ENCODE data around the gene RTN4RL1.
"Not testable (repeated sequence)": the region's sequence is repeated elsewhere in the genome, so short reads cannot be mapped to it uniquely, and the experiment has no call there.

Gene RTN4RL1

DNA sequence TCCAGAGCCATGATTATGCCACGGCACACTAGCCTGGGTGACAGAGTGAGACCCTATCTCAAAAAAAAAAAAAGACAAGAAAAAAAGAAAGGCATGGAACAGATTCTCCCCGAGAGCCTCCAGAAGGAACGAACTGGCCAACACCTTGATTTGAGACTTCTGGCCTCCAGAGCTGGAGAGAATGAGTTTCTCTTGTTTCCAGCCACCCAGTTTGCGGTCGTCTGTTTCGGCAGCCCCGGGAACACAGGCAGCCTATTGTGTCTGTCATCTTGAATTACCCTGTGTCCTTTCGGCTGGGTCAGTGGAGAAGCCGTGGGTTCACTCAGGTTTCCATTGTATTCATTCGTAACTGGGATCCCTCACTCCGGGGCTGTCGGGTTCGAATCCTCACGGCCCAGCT lies 111.4 kb downstream of the RTN4RL1 start:
- DNase-seq, result no peak

DNA sequence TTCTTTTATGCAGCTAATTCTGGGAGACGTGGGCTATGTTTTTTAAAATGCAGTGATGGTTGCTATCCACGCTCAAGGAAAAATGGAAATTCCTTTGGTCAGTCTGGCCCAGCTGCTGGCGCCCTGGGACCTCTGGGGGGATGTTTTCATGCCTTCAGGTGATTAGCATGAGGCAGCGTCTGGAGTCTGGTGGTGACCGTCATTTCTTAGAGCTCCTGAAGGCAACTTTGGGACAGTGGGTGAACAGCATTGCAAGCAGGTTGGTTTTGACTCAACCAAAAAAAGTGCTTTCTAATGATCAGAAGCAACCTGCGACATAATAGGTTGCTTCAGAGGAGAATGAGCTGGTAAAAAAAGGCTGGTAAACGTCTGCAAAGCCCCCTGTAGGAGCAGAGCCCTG lies 113.0 kb downstream of the RTN4RL1 start:
- no peak for DNase-seq

DNA sequence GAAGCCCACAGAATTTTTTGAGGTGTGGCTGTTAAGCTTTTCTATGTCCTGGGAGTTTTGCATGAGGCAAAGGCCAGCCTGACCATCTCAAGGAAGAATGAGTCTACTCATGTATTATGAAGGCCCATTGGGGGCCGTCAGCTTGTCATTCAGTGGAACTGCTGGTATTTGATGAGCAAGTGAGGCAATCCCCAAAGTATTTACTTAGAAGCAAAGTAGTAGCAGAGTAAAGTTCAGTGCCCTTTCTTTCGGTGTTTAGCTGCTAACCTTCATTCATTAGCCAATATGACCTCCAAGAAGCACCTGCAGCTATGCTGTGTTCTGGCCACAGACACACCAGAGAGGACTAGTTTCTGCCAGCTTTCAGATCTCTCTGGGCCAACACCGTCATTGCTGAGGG lies 115.1 kb downstream of the RTN4RL1 start:
- DNase-seq, result no peak

DNA sequence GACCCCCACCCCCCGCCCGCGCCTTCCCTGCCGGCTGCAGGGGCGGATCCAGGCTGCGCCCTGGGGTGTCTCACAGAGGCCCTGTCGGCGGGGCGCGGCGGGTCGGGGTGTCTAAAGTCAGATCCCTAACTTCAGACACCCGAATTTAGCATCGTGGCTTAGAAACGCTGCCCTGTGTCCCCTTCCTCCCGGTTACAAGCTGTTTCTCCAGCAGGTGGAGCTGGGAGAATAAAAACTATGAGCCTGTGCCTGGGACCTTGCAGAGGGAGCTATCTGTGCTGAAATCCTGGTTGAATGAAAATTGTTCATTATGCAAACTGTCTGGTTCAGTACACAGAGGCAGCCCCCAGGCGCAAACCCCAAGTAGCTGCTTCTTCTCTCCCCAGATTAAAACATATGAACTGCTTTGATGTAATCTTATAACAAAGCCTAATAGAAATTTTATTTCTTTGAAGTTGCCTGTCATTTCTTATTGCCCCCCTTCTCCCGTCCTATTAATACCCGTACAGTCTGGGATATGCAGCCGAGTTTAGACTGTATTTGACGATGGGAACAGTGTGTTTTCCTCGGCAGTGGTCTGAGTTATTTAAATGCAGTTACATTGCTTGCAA lies 116.3 kb downstream of the RTN4RL1 start:
- peak; percentile 83 for DNase-seq

DNA sequence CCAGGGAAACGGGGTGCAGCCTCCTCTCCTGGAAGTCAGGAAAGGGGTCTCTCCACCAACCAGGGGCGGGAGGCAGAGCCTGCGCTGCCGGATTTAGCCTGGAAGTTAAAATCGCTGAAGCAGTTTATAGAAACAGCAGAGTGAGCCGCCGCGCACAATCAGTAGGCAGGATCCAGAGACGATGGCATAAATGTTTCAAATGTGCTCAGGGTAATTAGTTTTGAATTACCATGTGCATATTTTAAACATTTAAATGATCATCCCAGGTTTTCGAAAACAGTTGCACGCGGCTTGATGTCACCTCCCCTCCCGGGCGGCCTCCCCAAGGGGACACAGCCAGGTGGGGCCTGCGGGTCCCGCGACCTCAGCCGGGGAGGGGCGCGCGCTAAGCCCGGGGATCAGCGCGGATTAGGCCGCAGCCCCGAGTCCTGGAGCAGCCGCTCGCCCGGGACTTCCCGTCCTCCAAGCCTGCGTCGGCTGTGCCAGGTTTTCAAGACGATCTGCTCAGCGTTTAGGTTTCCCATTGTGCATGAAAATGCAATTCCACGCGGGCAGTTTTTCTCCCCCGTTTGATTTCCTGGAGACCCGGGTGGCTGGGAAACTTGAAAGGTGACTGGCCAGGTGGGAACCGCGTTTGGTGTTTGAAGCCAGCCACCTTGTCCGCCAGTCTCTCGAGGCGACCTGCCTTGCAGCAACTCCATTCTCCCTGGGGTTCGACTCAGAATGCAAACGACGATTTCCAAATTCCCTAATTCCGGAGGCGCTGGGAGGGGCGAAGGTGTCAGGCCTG lies 117.0 kb downstream of the RTN4RL1 start:
- peak; percentile 37 for DNase-seq

DNA sequence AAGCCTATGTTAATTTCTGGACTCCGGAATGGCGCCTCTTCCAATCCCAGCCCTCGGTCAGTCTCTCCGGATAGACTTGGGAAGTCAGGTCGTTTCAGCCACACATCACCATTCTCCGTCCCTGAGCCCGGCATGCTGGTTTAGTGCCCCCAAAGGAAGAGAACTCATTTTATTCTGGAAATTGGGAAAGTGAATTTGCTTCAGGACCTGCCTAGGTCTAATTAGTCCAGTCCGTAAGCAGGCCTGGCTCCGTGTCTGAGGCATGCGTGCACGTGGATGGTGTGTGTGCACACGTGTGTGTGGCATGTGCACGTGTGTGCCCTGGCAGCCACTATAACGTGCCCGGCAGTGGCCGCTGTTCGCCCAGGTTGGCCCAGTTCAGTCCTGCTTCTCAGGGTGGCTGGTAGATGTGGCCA lies 117.9 kb downstream of the RTN4RL1 start:
- no peak for DNase-seq

DNA sequence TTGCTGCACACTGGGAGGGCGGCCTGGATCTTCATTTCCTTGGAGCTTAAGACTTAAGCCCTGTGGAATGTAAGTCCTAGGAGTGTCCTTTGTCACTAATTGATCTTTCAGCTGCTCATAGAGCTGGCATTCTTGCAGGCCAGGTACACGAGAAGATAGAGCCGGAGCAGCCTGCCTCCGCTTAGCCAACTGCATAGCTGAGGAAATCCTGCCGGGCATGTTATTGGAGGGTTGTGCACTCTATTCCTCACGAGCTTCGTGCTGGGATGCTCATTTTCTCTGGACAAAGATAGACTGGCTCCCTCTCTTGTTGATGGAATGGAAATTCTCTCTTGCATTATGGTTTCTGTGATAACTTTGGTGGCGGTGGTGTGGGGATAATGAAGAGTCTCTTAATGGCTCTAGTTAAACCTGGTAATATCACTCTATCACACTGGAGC lies 118.5 kb downstream of the RTN4RL1 start:
- DNase-seq, result no peak

DNA sequence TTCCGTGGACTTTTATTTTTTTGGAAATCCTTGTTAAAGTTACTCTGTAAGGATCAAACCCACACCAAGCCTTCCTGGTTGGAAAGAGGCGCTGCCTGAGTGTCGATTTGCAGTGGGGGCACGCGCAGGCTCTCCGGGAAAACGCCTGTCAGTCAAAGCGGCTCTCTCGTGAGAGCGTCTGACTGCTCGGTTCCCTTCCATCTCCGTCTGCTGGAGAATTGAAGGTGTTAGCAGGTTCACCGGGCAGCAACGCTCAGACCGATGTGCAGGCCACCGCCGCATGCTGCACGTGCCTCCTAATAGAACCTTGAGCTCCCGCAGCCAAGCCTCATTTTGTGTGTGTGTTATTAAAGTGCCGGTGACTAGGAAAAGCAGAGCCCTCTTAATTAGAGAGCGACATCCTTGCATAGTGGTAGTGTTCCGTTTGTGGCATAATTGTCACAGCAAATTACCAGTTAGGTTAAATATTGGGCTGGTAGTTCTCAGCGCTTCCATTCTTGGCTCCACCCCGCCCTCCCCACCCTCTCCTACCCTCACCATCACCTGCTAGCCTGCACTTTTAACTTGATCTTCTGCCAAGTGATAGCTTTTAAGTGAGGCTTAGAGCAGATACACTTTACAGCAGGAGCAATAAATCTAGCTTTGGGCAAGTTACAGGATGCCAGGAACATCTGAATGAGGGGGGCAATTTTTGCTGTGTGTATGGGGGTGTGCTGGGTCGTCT lies 119.8 kb downstream of the RTN4RL1 start:
- peak; percentile 7 for DNase-seq

DNA sequence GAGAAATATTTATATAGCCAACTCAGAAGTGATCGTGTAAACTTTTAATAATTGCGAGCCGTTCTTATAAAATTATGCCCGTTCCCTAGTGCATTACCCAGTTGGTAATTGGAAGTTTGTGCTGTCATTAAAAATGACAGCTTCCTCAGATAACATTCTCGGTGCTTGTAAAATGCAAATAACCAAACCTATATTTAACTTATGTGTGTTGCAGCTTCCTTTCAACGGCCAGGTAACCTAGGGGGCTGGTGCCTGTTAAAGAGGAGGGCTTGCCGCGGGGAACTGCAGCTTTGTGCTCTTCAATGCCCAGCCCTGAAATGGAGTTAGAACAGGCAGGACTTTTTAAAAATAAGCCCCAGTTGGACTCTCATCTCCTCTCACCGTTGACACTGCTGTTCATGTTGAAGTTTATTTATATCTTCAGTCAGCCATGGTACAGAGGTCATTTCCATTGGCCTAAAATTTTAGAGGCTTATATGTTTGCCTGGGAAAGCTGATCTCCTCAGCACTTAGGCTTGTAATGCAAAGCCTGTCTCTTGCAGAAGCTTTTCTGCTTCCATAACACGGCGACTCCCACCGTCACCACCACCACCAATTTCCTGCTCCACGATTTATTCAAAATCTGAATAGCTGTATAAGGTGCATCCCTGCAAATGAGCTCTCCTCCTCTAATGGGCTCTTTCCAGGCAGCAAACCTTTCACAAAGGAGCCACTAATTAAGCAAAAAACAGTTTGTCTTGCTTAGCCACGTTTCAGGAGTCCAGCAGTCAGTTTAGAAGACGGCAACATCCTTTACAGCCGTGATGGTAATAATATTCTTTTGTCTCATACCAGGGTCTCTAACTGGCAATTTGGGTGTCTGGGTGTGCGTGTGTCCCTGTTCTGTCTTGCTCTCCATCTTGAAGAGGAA lies 120.6 kb downstream of the RTN4RL1 start:
- peak; percentile 39 for DNase-seq

DNA sequence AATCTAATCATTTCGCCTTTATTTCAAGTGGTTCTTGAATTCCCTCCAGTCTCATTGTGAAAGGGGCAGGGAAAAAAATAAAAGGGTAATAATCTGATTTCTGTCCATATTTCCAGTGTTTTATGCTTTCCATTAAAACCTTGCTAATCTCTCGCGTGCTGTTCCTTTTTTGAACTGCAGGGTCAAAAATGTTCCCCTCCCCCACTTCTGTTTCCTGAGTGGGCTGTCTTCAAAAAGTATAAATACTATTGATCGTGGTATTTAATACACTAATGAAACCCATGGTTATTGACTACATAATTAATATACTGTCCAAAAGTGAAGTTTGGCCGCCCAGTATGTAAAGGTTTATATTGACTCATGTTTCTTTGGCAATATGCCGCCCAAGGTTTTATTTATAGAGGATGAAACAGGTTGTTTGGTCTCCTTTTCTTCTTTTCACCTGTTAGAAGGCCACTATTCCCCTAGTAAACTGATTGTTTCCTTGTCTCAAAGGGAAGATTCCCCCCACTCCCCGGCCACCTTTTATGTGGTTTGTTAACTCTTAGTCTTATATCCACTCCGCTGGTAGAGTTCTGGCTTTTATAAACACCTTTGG lies 125.6 kb downstream of the RTN4RL1 start:
- DNase-seq, result no peak

DNA sequence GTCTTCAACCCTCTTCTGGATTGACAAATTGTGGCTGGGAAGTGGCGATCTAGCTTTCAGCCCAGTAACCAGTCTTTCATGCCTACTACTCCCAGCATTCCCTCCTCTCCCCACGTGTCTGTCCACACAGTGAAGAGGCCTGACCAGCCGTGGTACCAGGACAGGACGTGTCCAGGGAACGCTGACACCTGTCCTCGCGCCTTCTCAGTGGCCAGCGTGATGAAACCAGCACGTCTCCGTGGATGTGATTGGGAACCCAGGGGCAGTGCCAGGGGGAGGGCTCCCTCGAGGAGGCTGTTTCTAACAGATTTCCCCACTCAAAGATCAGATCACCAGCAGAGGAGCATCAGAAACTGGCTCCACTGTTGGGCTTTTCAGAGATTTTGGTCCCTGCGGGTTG lies 126.3 kb downstream of the RTN4RL1 start:
- DNase-seq, result no peak

DNA sequence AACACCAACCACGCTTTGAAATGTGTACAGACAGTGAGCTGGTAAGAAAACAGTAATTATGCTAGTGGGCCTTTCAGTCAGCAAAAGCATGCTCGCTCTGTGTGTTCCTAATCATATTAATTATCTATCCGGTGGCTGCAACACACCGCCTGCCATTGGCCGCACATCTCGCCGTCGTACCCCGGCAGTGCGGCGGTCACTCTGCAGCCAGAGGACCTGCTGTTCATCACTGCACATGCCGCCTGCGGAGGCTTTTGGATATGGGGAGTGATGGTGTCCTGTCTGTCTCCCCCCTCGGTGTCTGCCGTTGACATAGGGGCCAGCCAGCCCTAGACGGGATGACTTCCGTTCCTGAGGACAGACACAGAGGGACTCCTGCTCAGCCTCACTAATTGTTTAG lies 126.8 kb downstream of the RTN4RL1 start:
- no peak for DNase-seq

DNA sequence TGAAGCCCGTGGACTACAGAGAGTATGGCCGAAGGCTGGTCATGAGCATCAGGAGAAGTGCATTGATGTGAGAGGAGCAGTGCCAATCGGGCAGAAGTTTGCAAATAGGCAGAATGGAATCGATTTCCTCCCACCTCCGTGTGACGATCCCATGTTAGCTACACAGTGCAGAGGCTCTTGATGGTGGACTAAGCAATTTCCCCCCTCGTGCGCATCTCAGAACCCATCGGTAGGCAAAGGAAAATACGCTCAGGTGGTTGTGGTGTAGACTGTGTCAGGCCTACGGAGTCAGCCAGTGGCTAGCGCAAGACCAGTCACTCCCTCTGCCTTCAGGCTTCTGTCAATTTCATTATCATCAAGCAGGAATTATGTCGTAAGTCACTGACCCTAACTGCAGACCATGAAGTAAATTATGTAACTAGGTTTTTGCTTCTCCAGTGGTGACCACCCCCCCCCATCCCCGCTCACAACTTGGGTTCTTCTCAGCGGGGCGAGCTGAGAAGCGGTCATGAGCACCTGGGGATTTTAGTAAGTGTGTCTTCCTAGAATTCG lies 128.0 kb downstream of the RTN4RL1 start:
- no peak for DNase-seq

DNA sequence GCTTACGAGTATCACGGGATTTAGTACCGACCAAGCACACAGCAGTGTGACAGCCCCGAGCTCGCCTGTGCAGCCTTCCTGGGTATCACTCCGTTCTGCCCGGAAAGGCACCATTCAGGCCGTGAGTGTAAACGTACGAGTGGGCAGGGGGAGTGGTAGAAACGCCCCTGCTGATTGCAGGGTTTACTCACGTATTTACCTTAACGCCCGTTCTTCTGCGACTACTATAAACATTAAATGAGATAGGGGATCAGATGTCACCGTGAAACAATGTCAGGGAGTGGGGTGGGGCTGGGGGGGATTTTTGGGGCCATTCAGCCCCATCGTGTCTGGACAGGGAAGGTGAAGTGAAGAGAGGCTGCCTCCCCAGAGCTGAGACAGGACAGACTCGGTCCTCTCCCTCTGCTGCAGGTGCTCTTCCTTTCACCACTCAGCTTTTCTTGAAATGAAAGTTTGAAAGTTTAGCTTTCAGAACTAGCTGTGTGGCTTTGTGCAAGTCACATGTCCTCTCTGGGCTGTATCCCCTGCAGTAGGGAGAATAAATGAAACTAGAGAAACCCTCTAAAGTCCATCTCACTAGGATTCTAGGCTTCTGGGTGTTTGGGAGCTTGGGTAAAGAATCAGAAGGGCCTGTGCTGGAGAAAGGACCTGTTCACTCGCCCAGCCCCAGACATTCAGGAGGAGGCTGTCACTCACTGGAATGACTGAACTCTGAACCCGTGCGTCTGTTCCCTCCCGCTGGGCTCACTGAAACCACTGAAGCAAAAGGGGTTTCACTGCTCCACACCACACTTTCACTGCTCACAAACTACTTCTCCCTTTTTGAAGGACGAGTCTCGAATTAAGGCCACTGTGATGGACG lies 128.7 kb downstream of the RTN4RL1 start:
- DNase-seq, result no peak

DNA sequence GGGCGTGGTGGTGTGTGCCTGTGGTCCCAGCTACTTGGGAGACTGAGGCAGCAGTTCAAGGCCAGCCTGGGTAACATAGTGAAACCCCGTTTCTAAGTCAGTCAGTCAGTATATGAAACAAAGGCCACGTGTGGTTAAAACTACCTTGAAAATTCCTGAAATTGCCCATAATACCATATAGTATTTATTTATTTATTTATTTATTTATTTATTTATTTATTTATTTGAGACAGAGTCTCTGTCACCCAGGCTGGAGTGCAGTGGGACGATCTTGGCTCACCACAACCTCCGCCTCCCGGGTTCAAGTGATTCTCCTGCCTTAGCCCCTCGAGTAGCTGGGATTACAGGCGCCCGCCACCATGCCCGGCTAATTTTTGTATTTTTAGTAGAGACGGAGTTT lies 129.7 kb downstream of the RTN4RL1 start:
- DNase-seq, result not testable (repeated sequence)

DNA sequence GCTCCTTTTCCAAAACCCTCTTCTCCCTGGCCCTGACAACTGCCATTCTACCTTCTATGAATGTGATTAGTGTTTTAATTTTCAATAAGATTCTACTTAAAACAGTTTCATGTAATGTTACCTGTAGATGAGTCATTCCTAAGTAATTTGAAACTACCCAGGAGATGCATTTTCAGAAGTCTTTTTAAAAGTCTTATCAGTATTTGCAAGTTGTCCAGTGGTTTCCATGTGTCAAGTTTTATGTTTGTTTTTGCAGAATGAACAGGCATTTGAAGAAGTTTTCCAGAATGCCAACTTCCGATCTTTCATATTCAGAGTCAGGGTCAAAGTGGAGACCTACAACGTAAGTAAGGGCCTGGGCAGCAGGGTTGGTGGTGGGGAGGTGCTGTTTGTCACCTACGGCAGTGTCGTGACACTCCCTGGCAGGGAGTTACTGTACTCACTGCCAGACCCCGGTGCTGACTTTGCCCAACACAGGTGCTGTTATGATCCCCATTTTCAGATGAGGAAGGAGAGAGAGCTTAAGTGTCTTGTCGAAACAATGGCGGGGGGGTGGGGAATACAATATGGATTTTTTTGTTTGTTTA lies 130.3 kb downstream of the RTN4RL1 start:
- no peak for DNase-seq

DNA sequence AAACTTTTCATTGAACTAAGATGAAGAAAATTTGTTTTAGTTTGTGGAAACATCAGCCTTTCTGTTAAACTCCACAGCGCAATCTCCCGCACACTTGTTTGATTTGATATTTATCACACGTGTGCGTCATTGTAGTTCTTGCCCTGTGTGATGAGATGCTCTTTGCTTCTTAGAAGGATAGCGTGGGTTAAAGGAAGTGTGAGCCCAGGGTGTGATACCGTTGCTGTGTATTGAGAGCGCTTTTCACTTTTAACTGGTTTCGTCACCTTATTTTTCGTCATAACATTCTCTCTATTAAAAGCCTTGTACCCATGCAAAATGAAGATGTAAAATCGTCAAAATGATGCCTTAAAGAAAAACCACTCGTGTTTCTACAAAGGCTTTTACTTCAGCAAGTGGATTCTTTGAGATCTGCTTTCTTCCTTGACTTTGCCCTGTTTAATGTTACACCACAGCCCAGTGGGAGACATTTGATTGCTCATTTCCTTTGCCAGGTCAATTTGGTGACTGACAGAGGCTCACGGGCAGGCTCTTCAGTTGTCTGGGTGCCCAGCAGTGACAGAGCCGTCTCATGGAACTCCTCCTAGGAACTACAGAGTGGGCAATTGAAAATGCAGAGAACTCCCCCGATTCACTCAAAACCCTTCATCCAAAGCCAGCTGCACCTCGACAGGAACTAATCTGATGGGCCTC lies 134.2 kb downstream of the RTN4RL1 start:
- no peak for DNase-seq

DNA sequence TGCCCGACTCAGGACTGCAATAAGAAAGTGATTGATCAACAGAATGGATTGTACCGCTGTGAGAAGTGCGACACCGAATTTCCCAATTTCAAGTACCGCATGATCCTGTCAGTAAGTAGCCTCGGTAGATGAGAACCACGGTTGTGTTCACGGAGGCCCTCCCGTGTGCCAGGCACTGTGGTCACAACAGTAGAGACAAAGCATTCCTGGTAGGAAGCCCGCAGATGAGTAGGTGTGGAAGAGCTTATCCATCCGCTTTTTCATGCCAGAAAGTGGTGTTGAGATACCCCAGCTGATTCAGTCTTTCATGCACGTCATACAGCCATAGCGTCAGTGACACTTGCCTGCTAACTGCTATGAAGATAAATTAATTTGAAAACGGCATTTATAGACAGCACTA lies 136.4 kb downstream of the RTN4RL1 start:
- DNase-seq, result no peak

Measured in NCI-H526 treated with DMSO at 0.1 percent for 48 hours (cell line).